NCI-H2081 (cell line): ENCODE measurements around the gene OBI1.

Experiments
- DNase-seq, 2 experiments: peaks; one replicate each; lab custom pipeline; 2025; lab: John Stamatoyannopoulos, UW

Gene OBI1

GRCh38 chr13:78658630-78659449, at the start of gene OBI1:
TSS of gene OBI1 (minus strand) at chr13:78659155. CDS start at chr13:78659120, 35 bp downstream.
- DNase-seq = peak; percentile 82 to 90

- DNase-seq = no peak
Observed at GRCh38 chr13:78701383-78701782, 42.4 kb upstream of the OBI1 start.

- peak in 1 of 2 experiments; percentile 3 for DNase-seq
Observed at GRCh38 chr13:78700121-78700910, 41.4 kb upstream of the OBI1 start.

GRCh38 chr13:78689011-78689410, 30.1 kb upstream of the OBI1 start:
- no peak for DNase-seq

- no peak for DNase-seq
Observed at GRCh38 chr13:78686461-78686860, 27.5 kb upstream of the OBI1 start.

GRCh38 chr13:78680576-78681350, 21.8 kb upstream of the OBI1 start:
- peak in 1 of 2 experiments; percentile 71 for DNase-seq

- DNase-seq = peak; percentile 37 to 84
Observed at GRCh38 chr13:78680115-78680561, 21.2 kb upstream of the OBI1 start.

- no peak for DNase-seq
Observed at GRCh38 chr13:78679329-78679728, 20.4 kb upstream of the OBI1 start.

- DNase-seq = no peak
Observed at GRCh38 chr13:78675112-78675511, 16.2 kb upstream of the OBI1 start.

- DNase-seq = no peak
Observed at GRCh38 chr13:78674638-78675037, 15.7 kb upstream of the OBI1 start.

- no peak for DNase-seq
Observed at GRCh38 chr13:78662467-78662866, 3.5 kb upstream of the OBI1 start.

- DNase-seq = no peak
Observed at GRCh38 chr13:78660495-78660857, 1.5 kb upstream of the OBI1 start.

GRCh38 chr13:78659732-78660494, 958 bp upstream of the OBI1 start:
- DNase-seq = no peak

GRCh38 chr13:78659450-78659730, 435 bp upstream of the OBI1 start:
- DNase-seq = no peak

GRCh38 chr13:78657699-78658629, 991 bp downstream of the OBI1 start:
- DNase-seq = no peak

- no peak for DNase-seq
Observed at GRCh38 chr13:78655906-78656305, 3.0 kb downstream of the OBI1 start.

- no peak for DNase-seq
Observed at GRCh38 chr13:78655007-78655406, 3.9 kb downstream of the OBI1 start.

GRCh38 chr13:78652651-78653050, 6.3 kb downstream of the OBI1 start:
- DNase-seq = no peak

- DNase-seq = no peak
Observed at GRCh38 chr13:78650717-78651083, 8.3 kb downstream of the OBI1 start.

GRCh38 chr13:78649997-78650716, 8.8 kb downstream of the OBI1 start:
- DNase-seq = no peak
